ENCODE results near the gene SPATA18. TPM values are rescaled to one million over a fixed set of nuclear protein-coding genes. Genes with fewer than 3 reads are reported as not detected.

Gene SPATA18
- total RNA-seq, 1 experiment from 2014 or later, result 23.0 TPM

Other genes starting within 250 kb of the SPATA18 start
- gene DCUN1D4, start 208.2 kb upstream of the SPATA18 start, total RNA-seq (2022), result 66.4 and 88.0 TPM in 2 replicates
- gene LRRC66, start 30.9 kb upstream of the SPATA18 start, total RNA-seq (2022), result 0.37 and 0.52 TPM in 2 replicates
- gene SGCB, start 13.0 kb upstream of the SPATA18 start, total RNA-seq (2022), result 27.0 and 28.2 TPM in 2 replicates